KMS-11 (cell line): ENCODE results near the gene RAF1.

Experiments used
- H2AFZ ChIP-seq: fragments of 200-600 bp; sonication (generic); 2 replicates; pipeline ENCODE4 v1.6.1; 2016; ENCODE audit warnings: antibody characterized with exemption, mixed run types, low read depth
- H3K27ac ChIP-seq: fragments of 200-600 bp; sonication (generic); 2 replicates; pipeline ENCODE4 v1.6.1; 2016; ENCODE audit warnings: mild to moderate bottlenecking, mixed run types
- H3K27me3 ChIP-seq: fragments of 200-600 bp; sonication (generic); 2 replicates; pipeline ENCODE4 v1.6.1; 2017; ENCODE audit warnings: mild to moderate bottlenecking, low read depth, mixed run types, moderate library complexity; ENCODE audit not compliant: insufficient read depth
- H3K36me3 ChIP-seq: fragments of 200-600 bp; sonication (generic); 2 replicates; pipeline ENCODE4 v1.6.1; 2017; ENCODE audit warnings: mild to moderate bottlenecking, mixed run types; ENCODE audit not compliant: insufficient read depth
- H3K4me1 ChIP-seq: fragments of 200-600 bp; sonication (generic); 2 replicates; pipeline ENCODE4 v1.6.1; 2016; ENCODE audit warnings: mild to moderate bottlenecking, low read depth, mixed run types; ENCODE audit not compliant: poor library complexity, severe bottlenecking
- H3K4me2 ChIP-seq: fragments of 200-600 bp; sonication (generic); 2 replicates; pipeline ENCODE4 v1.7.0; 2016; ENCODE audit warnings: mild to moderate bottlenecking, mixed run types
- H3K4me3 ChIP-seq: fragments of 200-600 bp; sonication (generic); IDR thresholded peaks from 2 replicates; pipeline ENCODE4 v1.6.1; 2017; ENCODE audit warnings: low read depth, low read length, mixed read lengths; ENCODE audit not compliant: insufficient read depth
- H3K79me2 ChIP-seq: fragments of 200-600 bp; sonication (generic); 2 replicates; pipeline ENCODE4 v1.6.1; 2016; ENCODE audit warnings: low read depth, mixed run types; ENCODE audit not compliant: insufficient read depth
- H3K9ac ChIP-seq: fragments of 200-600 bp; sonication (generic); 2 replicates; pipeline ENCODE4 v1.6.1; 2016; ENCODE audit warnings: mild to moderate bottlenecking, mixed run types
- H4K20me1 ChIP-seq: fragments of 200-600 bp; sonication (generic); 2 replicates; pipeline ENCODE4 v1.6.1; 2016; ENCODE audit warnings: mild to moderate bottlenecking, mixed run types; ENCODE audit not compliant: insufficient read depth
- CTCF ChIP-seq: fragments of 200-600 bp; sonication (generic); conservative IDR thresholded peaks from 2 replicates; pipeline ENCODE4 v1.6.1; 2017; ENCODE audit warnings: low read depth, mild to moderate bottlenecking, antibody characterized with exemption, low read length, moderate library complexity, mixed read lengths

RAF1 gene

GRCh38 chr3:12591456-12591855 lies 72.5 kb downstream of the RAF1 start:
- no peaks in the 10 kb centered on the region for H3K79me2 ChIP-seq
- no peak overlapping the region for H3K9ac ChIP-seq
- H3K36me3 ChIP-seq: no peaks in the 10 kb centered on the region
- H2AFZ ChIP-seq: no peak overlapping the region
- H3K4me3 ChIP-seq: no peak overlapping the region
- no peak overlapping the region for H3K4me2 ChIP-seq
- H3K27ac ChIP-seq: no peak overlapping the region
- no peaks in the 10 kb centered on the region for H4K20me1 ChIP-seq
- H3K4me1 ChIP-seq: no peaks in the 10 kb centered on the region
- no peak for TF ChIP-seq CTCF
- no peaks in the 10 kb centered on the region for H3K27me3 ChIP-seq

GRCh38 chr3:12590096-12590495 lies 73.8 kb downstream of the RAF1 start:
- Histone ChIP-seq H3K79me2 (no peaks in the 10 kb centered on the region), H2AFZ (no peak overlapping the region), H3K4me3 (no peak overlapping the region), H3K9ac (no peak overlapping the region), H3K27ac (no peak overlapping the region), H4K20me1 (no peaks in the 10 kb centered on the region), H3K36me3 (no peaks in the 10 kb centered on the region; the same call in 1 of the 2 replicates), H3K4me1 (no peaks in the 10 kb centered on the region), H3K4me2 (no peak overlapping the region), H3K27me3 (no peaks in the 10 kb centered on the region)
- TF ChIP-seq CTCF: no peak

- no peaks in the 10 kb centered on the region; the same call in 1 of the 2 replicates for H3K36me3 ChIP-seq
Observed at GRCh38 chr3:12588039-12589009, 75.6 kb downstream of the RAF1 start.

GRCh38 chr3:12586403-12586802 lies 77.5 kb downstream of the RAF1 start:
- Histone ChIP-seq H4K20me1 (no peaks in the 10 kb centered on the region), H2AFZ (no peak overlapping the region), H3K36me3 (no peaks in the 10 kb centered on the region; the same call in 1 of the 2 replicates), H3K9ac (no peak overlapping the region), H3K79me2 (no peaks in the 10 kb centered on the region), H3K27ac (no peak overlapping the region; the same call in 1 of the 2 replicates), H3K4me3 (no peak overlapping the region), H3K4me1 (no peaks in the 10 kb centered on the region), H3K27me3 (no peaks in the 10 kb centered on the region), H3K4me2 (no peak overlapping the region)
- TF ChIP-seq CTCF: no peak

More at GRCh38 chr3:12588039-12589009, 75.6 kb downstream of the RAF1 start:
- Histone ChIP-seq H3K27ac (no peak overlapping the region), H3K27me3 (no peaks in the 10 kb centered on the region), H3K4me1 (no peaks in the 10 kb centered on the region), H3K79me2 (no peaks in the 10 kb centered on the region), H2AFZ (no peak overlapping the region), H3K4me2 (no peak overlapping the region), H3K4me3 (no peak overlapping the region), H3K9ac (no peak overlapping the region), H4K20me1 (no peaks in the 10 kb centered on the region)
- no peak for TF ChIP-seq CTCF
